OCI-LY1 (cell line): ENCODE measurements around the gene MAST4.

Experiments used
- H2AFZ ChIP-seq: fragments of 200-600 bp; sonication (generic), shearing (Covaris generic); 2 replicates; pipeline ENCODE4 v1.6.0; 2014; ENCODE audit warnings: antibody characterized with exemption, mild to moderate bottlenecking, low read length
- H3F3A ChIP-seq: fragments of 200-600 bp; sonication (generic), shearing (Covaris generic); 2 replicates; pipeline ENCODE4 v1.6.0; 2014; ENCODE audit warnings: mild to moderate bottlenecking, antibody characterized with exemption, low read length, moderate library complexity; ENCODE audit not compliant: insufficient read depth
- H3K27ac ChIP-seq: fragments of 200-600 bp; sonication (generic); 2 replicates; pipeline ENCODE4 v1.5.1; 2014; ENCODE audit warnings: low read length, mixed run types, mild to moderate bottlenecking, low read depth; ENCODE audit not compliant: poor library complexity, severe bottlenecking
- H3K27me3 ChIP-seq: fragments of 200-600 bp; sonication (generic); 2 replicates; pipeline ENCODE4 v1.6.0; 2014; ENCODE audit warnings: antibody characterized with exemption, mild to moderate bottlenecking, low read length, moderate library complexity; ENCODE audit not compliant: insufficient read depth
- H3K36me3 ChIP-seq: fragments of 200-600 bp; sonication (generic); 2 replicates; pipeline ENCODE4 v1.6.1; 2014; ENCODE audit warnings: mild to moderate bottlenecking, antibody characterized with exemption, low read length, moderate library complexity, mixed read lengths; ENCODE audit not compliant: insufficient read depth
- H3K4me1 ChIP-seq: fragments of 200-600 bp; sonication (generic); 2 replicates; pipeline ENCODE4 v1.5.1; 2014; ENCODE audit warnings: mild to moderate bottlenecking, low read length, moderate library complexity; ENCODE audit not compliant: insufficient read depth, severe bottlenecking
- H3K4me2 ChIP-seq: fragments of 200-600 bp; sonication (generic), shearing (Covaris generic); 2 replicates; pipeline ENCODE4 v1.6.1; 2014; ENCODE audit warnings: low read length
- H3K4me3 ChIP-seq: fragments of 200-600 bp; sonication (generic); 2 replicates; pipeline ENCODE4 v1.5.1; 2014; ENCODE audit warnings: low read length, low read depth, mild to moderate bottlenecking, mixed read lengths; ENCODE audit not compliant: poor library complexity, severe bottlenecking
- H3K79me2 ChIP-seq: fragments of 200-600 bp; shearing (Covaris generic); 2 replicates; pipeline ENCODE4 v1.6.1; 2016; ENCODE audit warnings: mixed run types, low read length, mixed read lengths; ENCODE audit not compliant: insufficient read depth
- H3K9ac ChIP-seq: fragments of 200-600 bp; sonication (generic), shearing (Covaris generic); 2 replicates; pipeline ENCODE4 v1.6.1; 2014; ENCODE audit warnings: mild to moderate bottlenecking, low read length, mixed read lengths
- H3K9me2 ChIP-seq: fragments of 200-600 bp; sonication (generic), shearing (Covaris generic); 2 replicates; pipeline ENCODE4 v1.6.1; 2014; ENCODE audit warnings: low read depth, mild to moderate bottlenecking, low read length, mixed read lengths
- H3K9me3 ChIP-seq: fragments of 200-600 bp; shearing (Covaris generic); 2 replicates; pipeline ENCODE4 v1.6.1; 2014; ENCODE audit warnings: low read length, mixed read lengths
- H4K20me1 ChIP-seq: fragments of 200-600 bp; sonication (generic), shearing (Covaris generic); 2 replicates; pipeline ENCODE4 v1.6.0; 2016; ENCODE audit warnings: mild to moderate bottlenecking, low read length; ENCODE audit not compliant: insufficient read depth
- CTCF ChIP-seq: fragments of 200-600 bp; sonication (generic), shearing (Covaris generic); IDR thresholded peaks from 2 replicates; pipeline ENCODE4 v1.5.1; 2017; ENCODE audit warnings: mild to moderate bottlenecking, antibody characterized with exemption, low read length, moderate library complexity, mixed read lengths
- EZH2 ChIP-seq: fragments of 200-600 bp; sonication (generic), shearing (Covaris generic); IDR thresholded peaks from 2 replicates; pipeline ENCODE4 v1.8.0; 2017; ENCODE audit warnings: borderline replicate concordance, mixed run types, mild to moderate bottlenecking, antibody characterized with exemption, low read length, moderate library complexity, mixed read lengths

Gene MAST4

DNA sequence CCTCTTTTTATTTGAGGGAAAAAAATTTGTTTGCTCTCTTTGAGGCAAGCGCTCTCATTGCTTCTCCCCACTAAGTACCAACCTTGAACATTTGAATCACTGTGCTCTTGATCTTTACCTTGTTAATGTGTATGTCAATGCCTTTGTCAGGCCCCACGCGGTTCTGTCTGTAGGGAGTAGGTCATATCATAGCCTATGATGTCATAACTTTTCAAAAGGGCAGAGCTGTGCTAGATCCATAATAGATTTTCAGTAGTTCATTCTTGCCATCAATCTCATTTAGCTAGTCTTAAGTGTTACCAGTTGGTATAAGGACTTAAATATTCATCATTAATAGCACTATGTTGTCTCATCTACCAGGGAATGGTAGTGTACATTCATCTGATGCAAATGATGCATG is 56.6 kb downstream of the MAST4 start:
- no peaks in the 10 kb centered on the region for H3K9me2 ChIP-seq
- no peak overlapping the region for H3K27ac ChIP-seq
- H3K4me1 ChIP-seq = no peaks in the 10 kb centered on the region
- H3K4me2 ChIP-seq = no peak overlapping the region
- H3K27me3 ChIP-seq = no peaks in the 10 kb centered on the region
- H4K20me1 ChIP-seq = no peaks in the 10 kb centered on the region
- H3K9me3 ChIP-seq = no peaks in the 10 kb centered on the region
- H3K4me3 ChIP-seq = no peak overlapping the region
- H3K79me2 ChIP-seq = no peaks in the 10 kb centered on the region
- TF ChIP-seq EZH2 (no peak), CTCF (no peak)
- no peak overlapping the region for H3K9ac ChIP-seq
- no peak overlapping the region for H2AFZ ChIP-seq
- no peaks in the 10 kb centered on the region for H3F3A ChIP-seq
- H3K36me3 ChIP-seq = no peaks in the 10 kb centered on the region

- H3K4me3 ChIP-seq = no peak overlapping the region
- H3K79me2 ChIP-seq = no peaks in the 10 kb centered on the region
- no peak overlapping the region for H2AFZ ChIP-seq
- H3K9me3 ChIP-seq = no peaks in the 10 kb centered on the region
- no peaks in the 10 kb centered on the region for H3K9me2 ChIP-seq
- H3K27me3 ChIP-seq = no peaks in the 10 kb centered on the region
- TF ChIP-seq EZH2 = no peak
- H3K27ac ChIP-seq = no peak overlapping the region
- no peaks in the 10 kb centered on the region for H3K4me1 ChIP-seq
- no peaks in the 10 kb centered on the region for H4K20me1 ChIP-seq
- H3K9ac ChIP-seq = no peak overlapping the region
- no peaks in the 10 kb centered on the region for H3F3A ChIP-seq
- no peaks in the 10 kb centered on the region for H3K36me3 ChIP-seq
- no peak overlapping the region for H3K4me2 ChIP-seq
These were observed 57.1 kb downstream of the MAST4 start for GRCh38 chr5:66653325-66653724.

- no peaks in the 10 kb centered on the region for H4K20me1 ChIP-seq
- H3K79me2 ChIP-seq = no peaks in the 10 kb centered on the region
- no peak overlapping the region for H3K27ac ChIP-seq
- H3K4me2 ChIP-seq = no peak overlapping the region
- H3K9ac ChIP-seq = no peak overlapping the region
- no peaks in the 10 kb centered on the region for H3K27me3 ChIP-seq
- no peaks in the 10 kb centered on the region for H3K4me1 ChIP-seq
- no peaks in the 10 kb centered on the region for H3K9me2 ChIP-seq
- H2AFZ ChIP-seq = no peak overlapping the region
- H3K9me3 ChIP-seq = no peaks in the 10 kb centered on the region
- no peak overlapping the region for H3K4me3 ChIP-seq
- no peaks in the 10 kb centered on the region for H3K36me3 ChIP-seq
- no peaks in the 10 kb centered on the region for H3F3A ChIP-seq
- no peak for TF ChIP-seq CTCF
- no peak for TF ChIP-seq EZH2
These were observed 59.5 kb downstream of the MAST4 start for GRCh38 chr5:66655395-66656324.
